HG02798 (cell line): ENCODE measurements around the gene FAM90A1.
"Not testable (repeated sequence)": the region's sequence is repeated elsewhere in the genome, so short reads cannot be mapped to it uniquely, and the experiment has no call there.

Experiments
- ATAC-seq: cut with Tn5 transposase; IDR thresholded peaks from one replicate; pipeline ENCODE4 v1.9.1; 2021; ENCODE audit warnings: mild to moderate bottlenecking; ENCODE audit not compliant: unreplicated experiment, poor library complexity

FAM90A1 gene

GRCh38 chr12:8179989-8180585, 47.3 kb downstream of the FAM90A1 start:
- ATAC-seq = peak; percentile 44

DNA sequence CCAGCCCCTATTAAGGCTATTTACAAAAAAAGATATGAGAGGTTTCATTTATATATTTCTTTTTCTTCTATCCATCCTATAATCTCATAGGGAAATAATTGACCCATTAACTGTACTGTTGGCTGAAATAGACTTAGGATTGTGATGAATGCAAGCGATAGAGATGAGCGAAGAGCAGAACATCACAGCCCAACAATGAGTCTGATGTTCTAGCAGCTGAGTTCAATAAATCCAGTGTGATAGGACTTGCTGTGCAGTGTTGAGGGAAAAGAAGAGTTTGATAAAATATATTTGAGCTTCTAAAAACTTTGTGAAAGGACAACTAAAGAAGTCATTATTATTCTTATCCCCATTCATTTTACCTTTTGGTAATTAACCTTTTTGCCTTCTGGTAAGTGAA, 54.5 kb downstream of the FAM90A1 start:
- ATAC-seq = not testable (repeated sequence)
